ENCODE data around the gene MGMT. TPM values are rescaled to one million over a fixed set of nuclear protein-coding genes. Genes with fewer than 3 reads are reported as not detected.

Gene MGMT
- polyA plus RNA-seq, 1 experiment: 10.9 TPM

- Histone ChIP-seq H3K9me3 (ENCODE audit: control insufficient read depth, insufficient read depth, low read length) (peaks cover 51% of the 10 kb centered on the region), H3K27me3 (ENCODE audit: control insufficient read depth, insufficient read depth, low read length) (no peaks in the 10 kb centered on the region), H3K4me3 (ENCODE audit: low read depth, low read length) (no peak overlapping the region), H3K27ac (ENCODE audit: low read depth, low read length) (no peak overlapping the region)
- ChIA-PET POLR2A (no interaction called here), CTCF (no interaction called here)
- no peak for TF ChIP-seq CTCF (IDR thresholded peaks at IDR 0.05; ENCODE audit: low read depth, low read length)
- no peak for DNase-seq (ENCODE audit: low read depth, low spot score)
Measured at GRCh38 chr10:129787557-129787956, 320.5 kb downstream of the MGMT start.

GRCh38 chr10:129788215-129788614 lies 321.2 kb downstream of the MGMT start:
- no peak for TF ChIP-seq CTCF (IDR thresholded peaks at IDR 0.05; ENCODE audit: low read depth, low read length)
- DNase-seq (ENCODE audit: low read depth, low spot score): no peak
- Histone ChIP-seq H3K9me3 (ENCODE audit: control insufficient read depth, insufficient read depth, low read length) (peaks cover 55% of the 10 kb centered on the region), H3K27ac (ENCODE audit: low read depth, low read length) (no peak overlapping the region), H3K4me3 (ENCODE audit: low read depth, low read length) (no peak overlapping the region), H3K27me3 (ENCODE audit: control insufficient read depth, insufficient read depth, low read length) (no peaks in the 10 kb centered on the region)
- POLR2A ChIA-PET: no interaction called here
- CTCF ChIA-PET: no interaction called here

- no peak for DNase-seq (ENCODE audit: low read depth, low spot score)
- Histone ChIP-seq H3K27me3 (ENCODE audit: control insufficient read depth, insufficient read depth, low read length) (no peaks in the 10 kb centered on the region), H3K4me3 (ENCODE audit: low read depth, low read length) (no peak overlapping the region), H3K27ac (ENCODE audit: low read depth, low read length) (no peak overlapping the region), H3K9me3 (ENCODE audit: control insufficient read depth, insufficient read depth, low read length) (peaks cover 59% of the 10 kb centered on the region)
- POLR2A ChIA-PET: no interaction called here
- CTCF ChIA-PET: no interaction called here
- TF ChIP-seq CTCF (IDR thresholded peaks at IDR 0.05; ENCODE audit: low read depth, low read length): no peak
Measured at GRCh38 chr10:129790715-129791446, 323.8 kb downstream of the MGMT start.

- no peak overlapping the region for H3K27ac ChIP-seq (ENCODE audit: low read depth, low read length)
- H3K9me3 ChIP-seq (ENCODE audit: control insufficient read depth, insufficient read depth, low read length): peaks cover 60% of the 10 kb centered on the region
- no peaks in the 10 kb centered on the region for H3K27me3 ChIP-seq (ENCODE audit: control insufficient read depth, insufficient read depth, low read length)
- no peak for TF ChIP-seq CTCF (IDR thresholded peaks at IDR 0.05; ENCODE audit: low read depth, low read length)
- DNase-seq (ENCODE audit: low read depth, low spot score): no peak
- ChIA-PET CTCF (no interaction called here), POLR2A (no interaction called here)
- no peak overlapping the region for H3K4me3 ChIP-seq (ENCODE audit: low read depth, low read length)
Measured at GRCh38 chr10:129792141-129792540, 325.1 kb downstream of the MGMT start.

GRCh38 chr10:129792864-129793263 lies 325.8 kb downstream of the MGMT start:
- ChIA-PET CTCF (no interaction called here), POLR2A (no interaction called here)
- no peak for TF ChIP-seq CTCF (IDR thresholded peaks at IDR 0.05; ENCODE audit: low read depth, low read length)

More at GRCh38 chr10:129792864-129793263, 325.8 kb downstream of the MGMT start:
- no peaks in the 10 kb centered on the region for H3K27me3 ChIP-seq (ENCODE audit: control insufficient read depth, insufficient read depth, low read length)
- peaks cover 58% of the 10 kb centered on the region for H3K9me3 ChIP-seq (ENCODE audit: control insufficient read depth, insufficient read depth, low read length)
- no peak for DNase-seq (ENCODE audit: low read depth, low spot score)
- no peak overlapping the region for H3K4me3 ChIP-seq (ENCODE audit: low read depth, low read length)
- no peak overlapping the region for H3K27ac ChIP-seq (ENCODE audit: low read depth, low read length)
